Smooth muscle cell of the brain vasculature (primary cell): ENCODE data around the gene TEKT5.
"Not testable (repeated sequence)": the region's sequence is repeated elsewhere in the genome, so short reads cannot be mapped to it uniquely, and the experiment has no call there.

ENCODE experiments used
- DNase-seq: peaks from one replicate; pipeline ENCODE4 v3.0.0-alpha.2; 2012; ENCODE audit warnings: low read depth, low spot score

Gene TEKT5

DNA sequence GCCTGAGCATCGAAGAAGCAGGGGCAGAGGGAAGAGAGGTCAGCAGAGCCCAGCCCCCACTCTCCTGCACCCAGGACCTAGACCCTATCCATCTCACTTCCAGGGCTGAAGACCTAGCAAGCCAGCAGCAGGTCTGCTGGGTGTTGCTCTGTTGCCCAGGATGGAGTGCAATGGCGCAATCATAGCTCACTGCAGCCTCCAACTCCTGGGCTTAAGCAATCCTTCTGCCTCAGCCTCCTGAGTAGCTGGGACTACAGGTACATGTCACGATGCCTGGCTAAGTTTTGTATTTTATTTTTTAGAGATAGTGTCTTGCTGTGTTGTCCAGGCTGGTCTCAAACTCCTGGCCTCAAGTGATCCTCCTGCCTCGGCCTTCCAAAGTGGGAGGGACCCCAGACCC, 61.3 kb downstream of the TEKT5 start:
- DNase-seq, result not testable (repeated sequence)

DNA sequence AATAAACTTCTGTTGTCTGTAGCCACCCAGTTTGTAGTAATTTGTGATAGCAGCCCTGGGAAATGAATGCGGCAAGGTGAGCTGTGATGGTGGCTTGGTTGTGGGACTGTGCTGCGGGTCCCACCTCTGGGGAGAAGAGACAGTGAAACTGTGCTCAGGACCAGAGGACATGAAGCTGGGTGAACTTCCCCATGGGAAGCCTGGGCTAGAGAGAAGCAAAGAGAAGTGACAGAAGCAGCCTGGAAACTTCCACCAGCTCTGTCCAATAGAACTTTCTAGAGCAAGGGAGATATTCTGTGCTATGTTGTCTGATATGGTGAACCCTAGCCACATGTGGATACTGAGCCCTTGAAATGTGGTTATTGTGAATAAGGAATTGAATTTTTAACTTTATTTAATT, 62.8 kb downstream of the TEKT5 start:
- no peak for DNase-seq

DNA sequence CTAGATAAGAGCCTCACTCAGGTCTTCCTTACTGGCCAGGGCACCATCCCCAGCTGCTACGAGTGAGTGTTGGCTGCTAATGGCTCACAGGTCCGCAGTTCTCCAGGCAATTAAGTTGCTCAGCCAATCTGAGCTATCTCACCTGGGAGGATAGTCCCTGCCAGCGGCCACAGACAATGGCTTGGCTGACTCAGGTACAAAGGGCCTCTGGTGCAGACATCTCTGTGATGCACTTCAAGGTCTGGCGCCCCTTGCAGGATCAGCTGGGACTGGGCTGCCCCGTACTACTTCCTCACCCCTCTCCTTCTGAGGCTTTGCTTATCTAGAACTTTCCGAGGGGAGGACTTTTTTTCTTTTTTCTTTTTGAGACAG, 65.2 kb downstream of the TEKT5 start:
- no peak for DNase-seq

DNA sequence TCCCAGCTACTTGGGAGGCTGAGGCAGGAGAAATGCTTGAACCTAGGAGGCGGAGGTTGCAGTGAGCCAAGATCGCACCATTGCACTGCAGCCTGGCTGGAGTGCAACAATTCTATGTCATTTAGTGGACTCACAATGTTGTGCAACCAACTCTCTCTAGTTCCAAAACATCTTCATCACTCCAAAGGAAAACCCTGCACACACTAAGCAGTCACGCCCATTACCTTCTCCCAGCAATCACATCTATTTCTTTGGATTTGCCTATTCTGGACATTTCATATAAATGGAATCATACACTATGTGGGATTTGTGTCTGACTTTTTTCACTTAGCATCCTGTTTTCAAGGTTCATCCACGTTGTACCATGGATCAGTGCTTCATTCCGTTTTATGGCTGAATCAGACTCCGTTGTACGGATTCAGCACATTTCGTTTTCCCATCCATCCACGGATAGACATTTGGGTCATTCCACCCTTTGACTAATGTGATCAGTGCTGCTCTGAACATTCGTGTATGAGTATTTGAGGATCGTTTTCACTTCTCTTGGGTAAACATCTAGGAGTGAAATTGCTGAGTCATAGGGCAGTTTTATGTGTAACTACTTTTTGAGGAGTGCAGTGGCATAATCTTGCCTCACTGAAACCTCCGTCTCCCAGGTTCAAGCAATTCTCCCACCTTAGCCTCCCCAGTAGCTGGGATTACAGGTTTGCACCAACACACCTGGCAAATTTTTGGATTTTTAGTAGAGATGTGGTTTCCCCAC, 69.0 kb downstream of the TEKT5 start:
- no peak for DNase-seq

DNA sequence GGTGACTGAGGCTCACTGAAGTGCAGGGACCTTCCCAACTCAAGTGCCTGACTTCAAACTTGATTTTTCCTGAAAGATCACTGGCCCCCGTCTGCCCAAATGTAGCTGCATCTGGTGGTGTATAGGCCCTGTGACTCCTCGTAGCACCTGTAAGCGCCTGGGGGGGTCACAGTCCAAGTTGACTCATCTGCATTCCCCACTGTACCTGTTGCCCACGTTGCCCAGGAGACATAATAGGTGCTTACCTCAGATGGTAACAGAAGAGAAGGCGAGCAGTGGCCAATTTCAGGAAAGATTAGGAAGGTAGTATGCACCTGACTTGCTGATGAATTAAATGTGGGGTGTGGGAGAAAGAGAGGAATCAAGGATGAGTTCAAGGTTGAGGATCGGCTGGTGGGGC, 70.2 kb downstream of the TEKT5 start:
- no peak for DNase-seq

DNA sequence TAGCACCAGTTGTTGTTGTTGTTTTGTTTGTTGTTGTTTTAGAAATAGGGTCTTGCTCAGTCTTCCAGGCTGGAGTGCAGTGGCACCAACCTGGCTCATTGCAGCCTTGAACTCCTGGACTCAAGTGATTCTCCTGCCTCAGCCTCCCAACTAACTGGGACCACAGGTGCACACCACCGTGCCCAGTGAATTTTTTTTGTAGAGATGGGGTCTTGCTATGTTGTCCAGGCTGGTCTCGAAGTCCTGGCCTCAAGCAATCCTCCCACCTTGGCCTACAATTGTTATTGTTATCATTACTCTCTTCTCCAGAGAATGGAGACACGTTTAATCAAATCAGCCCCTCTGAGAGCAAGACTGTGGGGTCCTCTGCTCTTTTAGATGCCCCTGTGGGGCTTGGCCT, 71.7 kb downstream of the TEKT5 start:
- DNase-seq, result no peak

DNA sequence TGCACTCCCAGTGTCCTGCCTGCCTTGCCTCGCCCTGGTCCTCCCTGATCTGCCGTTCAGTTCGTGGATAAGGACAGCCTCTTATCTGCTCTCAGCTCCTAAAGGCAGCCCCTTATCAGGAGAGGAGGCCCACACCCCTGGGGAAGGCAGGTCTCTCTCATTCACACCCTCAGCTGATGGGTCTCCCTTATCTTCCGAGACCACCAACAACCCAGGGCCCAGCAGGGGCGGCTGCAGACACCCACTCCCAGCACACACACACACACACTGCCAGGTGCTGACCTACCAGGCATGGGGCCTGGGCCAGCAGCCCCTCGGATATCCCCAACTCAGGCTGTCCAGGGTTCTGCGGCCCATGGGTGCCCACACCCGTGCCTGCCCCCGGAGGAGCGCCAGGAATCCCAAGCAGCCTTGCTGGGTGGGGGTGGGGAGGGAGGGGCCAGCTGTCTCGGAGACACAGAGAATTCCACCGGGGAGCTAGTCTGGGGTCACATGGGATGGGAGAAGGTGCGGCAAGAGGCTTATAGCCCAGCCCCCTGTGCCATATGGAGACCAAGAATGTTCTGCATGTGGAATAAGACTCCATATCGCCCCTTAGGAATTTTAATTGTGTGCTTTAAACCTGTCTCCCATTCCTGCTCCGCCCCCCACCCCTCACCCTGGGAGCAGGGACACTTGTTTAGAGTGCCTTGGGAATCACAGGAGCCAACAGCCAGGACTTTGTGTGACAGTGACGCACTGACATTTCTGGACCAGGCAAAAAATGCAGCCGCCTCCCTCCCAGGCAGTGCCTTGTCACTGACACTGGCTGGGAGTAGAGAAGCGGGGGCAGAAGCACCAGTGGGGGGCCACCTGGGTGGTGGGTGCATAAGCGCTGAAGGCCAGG, 72.5 kb downstream of the TEKT5 start:
- no peak for DNase-seq

DNA sequence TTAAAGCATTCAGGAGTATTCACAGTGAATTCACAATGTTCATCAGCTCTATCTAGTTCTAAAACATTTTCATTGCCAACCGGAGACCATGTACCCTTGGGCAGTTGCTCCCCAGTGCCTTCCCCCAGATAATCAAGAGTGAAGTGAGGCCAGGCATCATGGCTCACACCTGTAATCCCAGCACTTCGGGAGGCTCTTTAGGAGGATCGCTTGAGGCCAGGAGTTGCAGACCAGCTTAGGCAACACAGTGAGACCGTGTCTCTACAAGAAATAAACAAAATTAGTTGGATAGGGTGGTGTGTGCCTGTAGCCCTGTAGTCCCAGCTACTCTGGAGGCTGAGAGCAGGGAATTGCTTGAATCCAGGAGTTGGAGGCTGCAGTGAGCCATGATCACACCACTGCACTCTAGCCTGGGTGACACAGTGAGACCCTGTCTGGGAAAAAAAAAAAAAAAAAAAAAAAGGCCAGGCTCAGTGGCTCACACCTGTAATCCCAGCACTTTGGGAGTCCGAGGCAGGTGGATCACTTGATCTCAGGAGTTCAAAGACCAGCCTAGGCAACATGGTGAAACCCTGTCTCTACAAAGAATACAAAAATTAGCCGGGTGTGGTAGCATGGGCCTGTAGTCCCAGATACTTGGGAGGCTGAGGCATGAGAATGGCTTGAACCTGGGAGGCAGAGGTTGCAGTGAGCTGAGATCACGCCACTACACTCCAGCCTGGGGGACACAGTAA, 73.3 kb downstream of the TEKT5 start:
- not testable (repeated sequence) for DNase-seq

DNA sequence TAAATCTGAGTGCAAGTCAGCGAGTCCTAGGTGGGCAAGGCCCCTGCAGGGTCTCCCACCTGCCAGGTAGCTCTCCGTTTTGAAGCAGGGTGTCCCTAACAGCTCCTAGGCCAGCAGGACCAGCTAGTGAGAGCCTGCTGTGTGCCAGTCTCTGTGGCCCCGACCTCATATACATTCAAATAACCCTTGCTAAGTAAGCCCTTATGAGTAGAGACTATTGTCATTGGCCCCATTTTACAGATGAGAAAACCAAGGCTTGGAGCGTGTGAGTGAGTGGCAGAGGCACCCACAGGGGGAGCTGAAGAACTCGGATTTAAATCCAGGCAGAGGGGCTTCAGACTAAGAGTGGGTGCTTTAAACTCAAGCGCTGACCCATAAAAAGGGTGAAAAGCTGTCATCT, 74.6 kb downstream of the TEKT5 start:
- no peak for DNase-seq

DNA sequence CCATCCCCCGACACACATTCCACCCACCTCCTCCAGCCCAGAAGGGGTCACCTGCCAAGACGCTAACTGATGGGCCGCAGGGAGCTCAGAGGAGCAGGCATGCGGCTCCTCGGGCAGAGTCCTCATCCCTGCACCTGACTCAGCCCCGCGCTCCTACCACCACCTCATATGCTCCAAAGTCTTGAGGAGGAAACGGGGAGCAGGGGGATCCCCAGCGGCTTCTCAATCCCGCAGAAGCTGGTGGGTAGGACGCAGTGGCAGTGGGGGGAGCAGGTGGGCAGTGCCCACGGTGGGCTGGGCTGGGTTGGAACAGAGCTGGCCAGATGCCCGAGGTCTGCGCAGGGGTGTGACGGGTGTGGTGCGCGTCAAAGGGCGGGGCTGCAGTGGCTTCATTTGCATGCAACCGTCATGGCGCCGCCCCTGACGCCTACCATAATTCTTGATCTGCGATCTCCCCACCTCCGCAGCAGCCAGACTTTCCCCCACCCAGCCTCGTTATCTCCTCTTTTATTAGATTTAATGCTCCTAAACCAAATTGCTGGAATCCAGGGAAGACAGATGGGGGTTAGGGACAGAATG, 75.4 kb downstream of the TEKT5 start:
- no peak for DNase-seq

DNA sequence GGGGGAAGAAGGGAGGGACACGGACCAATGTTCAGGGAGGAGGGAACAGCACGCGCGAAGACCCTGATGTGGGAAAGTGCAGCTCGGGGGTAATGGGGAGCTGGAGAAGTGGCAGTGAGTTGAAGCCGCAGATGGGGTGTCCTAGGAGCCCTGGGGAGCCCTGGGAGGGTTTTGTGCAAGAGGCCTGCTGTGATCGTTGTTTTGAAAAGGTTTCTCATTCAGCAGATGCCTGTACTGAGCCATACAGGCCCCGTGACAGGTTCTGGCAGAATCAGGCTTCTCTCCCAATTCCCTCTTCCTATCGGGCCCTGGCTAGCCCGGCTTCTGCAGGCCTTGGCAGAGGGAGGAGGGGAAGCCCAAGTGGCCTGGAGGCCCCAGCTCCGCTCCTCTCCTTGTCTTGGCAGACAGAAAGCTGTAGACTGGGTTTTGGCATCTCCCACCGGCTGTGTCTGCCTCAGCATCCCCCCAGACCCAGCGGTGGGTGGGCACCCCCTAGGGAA, 76.0 kb downstream of the TEKT5 start:
- DNase-seq, result no peak

DNA sequence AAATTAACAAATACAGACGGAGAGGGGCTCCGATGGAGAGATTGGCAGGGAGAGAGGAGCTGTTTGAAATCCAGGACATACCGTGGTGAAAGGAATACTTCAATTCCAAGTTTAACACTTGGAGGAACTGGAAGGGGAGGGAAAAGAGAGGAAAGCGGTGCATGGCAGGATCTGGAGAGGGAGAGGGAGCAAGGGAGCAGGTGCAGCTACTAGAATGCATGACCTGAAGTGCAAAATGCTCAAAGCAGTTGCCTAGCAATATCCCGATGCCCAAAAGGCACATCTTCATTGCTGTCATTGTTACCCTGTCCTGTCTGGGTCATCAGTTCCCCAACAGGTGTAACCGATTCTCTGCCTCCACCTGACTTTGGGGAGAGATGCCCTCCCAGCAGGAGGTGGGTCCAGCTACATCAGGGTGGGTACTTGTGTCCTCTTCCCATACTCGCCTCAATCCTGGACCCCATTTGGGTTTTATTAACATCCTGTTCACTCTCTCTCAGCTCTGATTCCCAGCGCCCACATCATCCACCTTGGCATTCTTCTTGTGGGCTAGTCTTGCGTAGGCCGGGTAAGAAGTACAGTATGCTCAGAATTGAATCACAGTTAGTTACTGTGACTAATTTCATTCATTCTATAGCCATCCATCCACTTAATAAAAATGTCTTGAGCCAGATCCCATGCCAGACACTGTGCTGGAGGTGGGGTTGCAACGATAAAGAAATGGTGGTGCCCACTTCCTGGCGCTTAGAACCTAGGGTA, 76.9 kb downstream of the TEKT5 start:
- no peak for DNase-seq

DNA sequence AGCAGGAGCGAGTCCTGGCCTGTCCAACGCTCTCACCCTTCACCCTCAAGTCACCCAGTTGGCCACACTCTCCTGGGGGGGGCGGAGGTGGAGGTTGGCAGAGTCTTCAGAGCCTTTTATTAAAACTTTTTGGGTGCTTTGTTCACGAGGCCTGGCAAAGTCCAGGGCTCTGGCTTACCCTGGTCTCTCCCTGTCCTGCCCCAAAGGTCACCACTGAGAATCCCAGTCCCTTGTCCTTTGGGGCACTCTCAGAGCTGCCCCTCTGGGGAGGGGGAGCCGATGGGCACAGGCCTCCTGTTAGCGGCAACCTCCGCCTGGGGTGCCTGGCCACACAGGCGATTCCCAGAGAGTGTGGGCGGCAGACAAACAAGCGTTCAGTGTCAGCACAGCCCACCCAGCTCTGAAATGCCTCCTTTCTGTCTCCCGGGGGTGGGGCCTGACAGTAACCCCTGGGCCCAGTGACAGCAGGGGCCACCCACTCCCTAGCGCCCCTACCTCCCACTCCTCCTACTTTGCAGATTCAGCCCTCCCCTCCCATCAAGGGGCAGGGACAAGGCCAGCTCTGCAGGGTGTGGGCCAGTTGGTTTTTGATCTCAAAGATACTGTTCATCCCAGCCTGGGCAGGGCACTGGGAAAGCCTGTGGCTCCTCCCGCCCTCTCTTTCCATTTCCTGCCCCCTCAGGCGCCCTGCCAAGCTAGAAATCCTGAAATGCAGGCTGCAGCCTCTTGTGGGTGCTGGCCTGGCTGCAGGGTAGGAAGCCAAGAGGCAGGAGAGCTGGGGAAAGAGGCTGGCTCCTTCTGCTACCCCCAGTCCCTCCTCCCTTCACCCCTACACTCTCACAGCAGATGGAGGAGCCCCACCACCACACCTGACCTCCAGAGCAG, 77.7 kb downstream of the TEKT5 start:
- no peak for DNase-seq

DNA sequence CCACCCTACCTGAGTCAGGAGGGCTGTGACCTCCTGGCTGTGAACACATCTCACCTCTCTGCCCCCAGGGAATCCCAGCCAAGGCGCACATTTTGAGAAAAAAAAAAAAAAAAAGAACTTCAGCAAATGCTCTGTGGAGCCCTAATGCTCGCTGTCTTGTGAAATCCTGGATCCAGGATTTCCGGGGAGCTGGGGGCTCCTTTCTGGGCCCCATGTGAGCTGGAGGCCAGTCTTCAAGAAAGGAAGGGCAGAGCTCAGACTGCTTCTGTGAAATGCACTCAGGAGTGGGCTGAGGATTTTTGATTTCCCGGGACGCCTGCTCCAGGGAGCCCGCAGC, 78.3 kb downstream of the TEKT5 start:
- DNase-seq, result no peak

DNA sequence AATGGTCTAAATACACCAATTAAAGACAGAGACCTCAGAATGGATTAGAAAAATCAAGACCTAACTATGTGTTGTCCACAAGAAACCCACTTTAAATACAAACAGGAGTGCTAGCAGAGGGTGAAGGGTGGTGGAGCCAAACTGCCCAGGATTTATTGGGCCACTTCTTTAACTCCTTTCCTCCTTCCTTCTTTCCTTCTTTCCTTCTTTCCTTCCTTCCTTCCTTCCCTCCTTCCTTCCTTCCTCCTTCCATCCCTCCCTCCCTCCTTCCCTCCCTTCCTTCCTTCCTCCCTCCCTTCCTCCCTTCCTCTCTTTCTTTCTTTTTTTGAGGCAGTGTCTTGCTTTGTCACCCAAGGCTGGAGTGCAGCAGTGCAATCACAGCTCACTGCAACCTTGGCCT, 80.0 kb downstream of the TEKT5 start:
- no peak for DNase-seq

DNA sequence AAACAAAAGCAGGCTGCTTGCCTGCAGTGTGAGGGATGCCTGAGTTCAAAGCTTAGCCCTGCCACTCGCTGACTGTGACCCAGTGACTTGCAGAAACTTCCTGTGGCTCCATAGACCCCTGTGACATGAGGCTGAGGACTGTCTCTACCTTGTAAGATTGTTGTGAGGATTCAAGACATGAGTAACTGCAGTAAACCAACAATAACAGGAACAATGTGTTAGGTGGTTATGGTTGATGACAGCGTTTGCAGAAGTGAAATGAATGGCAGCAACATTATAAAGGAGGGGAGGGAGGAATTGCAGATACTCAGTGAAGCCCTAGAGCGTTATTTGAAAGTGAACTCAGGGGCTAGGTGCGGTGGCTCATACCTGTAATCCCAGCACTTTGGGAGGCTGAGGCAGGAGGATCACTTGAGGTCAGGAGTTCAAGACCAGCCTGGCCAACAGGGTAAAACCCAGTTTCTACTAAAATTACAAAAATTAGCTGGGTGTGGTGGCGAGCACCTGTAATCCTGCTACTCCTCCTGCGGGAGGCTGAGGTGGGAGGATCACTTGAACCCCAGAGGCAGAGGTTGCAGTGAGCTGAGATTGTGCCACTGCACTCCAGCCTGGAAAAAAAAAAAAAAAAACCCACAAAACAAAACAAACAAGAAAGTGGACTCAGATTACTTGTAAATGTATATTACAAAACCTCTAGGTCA, 80.8 kb downstream of the TEKT5 start:
- no peak for DNase-seq

DNA sequence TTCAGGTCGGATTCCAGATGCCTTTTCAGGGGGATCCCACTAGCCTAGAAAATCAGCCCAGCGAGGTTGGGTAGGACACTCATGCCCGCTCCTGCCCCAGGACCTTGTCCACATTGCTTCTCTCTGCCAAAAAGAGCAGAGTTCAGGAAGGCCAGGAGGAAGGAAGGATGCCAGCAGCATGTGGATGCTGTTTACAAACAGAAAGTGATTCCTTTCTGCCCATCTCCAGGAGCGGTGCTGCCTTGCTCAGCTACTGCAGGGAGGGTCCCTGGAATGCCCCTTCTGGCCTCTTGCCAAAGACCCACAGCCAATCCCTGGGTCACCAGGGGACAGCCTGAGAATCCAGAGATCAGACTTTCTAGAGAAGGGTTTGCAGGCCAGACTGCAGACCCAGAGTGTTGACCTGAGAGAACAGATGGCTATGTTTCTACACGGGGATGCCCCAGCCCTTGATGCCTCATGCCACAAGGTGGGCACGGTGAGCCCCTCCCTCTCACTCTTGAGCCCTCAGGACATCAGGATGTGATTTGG, 82.0 kb downstream of the TEKT5 start:
- DNase-seq, result no peak

DNA sequence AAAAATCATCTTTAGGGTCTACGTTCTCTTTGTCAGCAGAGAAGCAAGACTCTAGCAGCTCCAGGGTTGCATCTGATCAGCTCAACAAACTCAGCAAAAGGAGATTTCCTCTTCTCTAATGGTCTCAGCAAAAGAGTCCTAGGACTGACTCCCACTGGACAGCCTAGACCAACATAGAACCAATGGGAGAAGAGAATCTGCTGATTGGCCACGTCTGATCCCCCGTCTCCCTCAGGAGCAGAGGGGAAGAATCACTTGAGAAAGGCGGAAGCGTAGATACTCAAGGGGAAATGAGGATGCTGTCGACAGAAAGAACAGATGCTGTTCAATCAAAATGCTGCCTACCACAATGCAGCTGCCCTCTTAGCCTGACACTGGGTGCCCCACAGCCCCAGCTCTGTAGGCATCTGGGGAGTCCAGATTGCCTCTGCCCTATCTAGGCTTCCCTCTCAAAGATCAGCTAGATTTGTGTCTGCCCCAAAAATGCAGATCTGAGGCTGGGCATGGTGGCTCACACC, 82.8 kb downstream of the TEKT5 start:
- DNase-seq, result no peak
